Hematopoietic multipotent progenitor cell treated with erythropoietin and hydrocortisone succinate and interleukin-3 and kit ligand, for 8 days (in vitro differentiated cells): ENCODE data around the gene SCAP.

Experiments used
- DNase-seq: peaks from one replicate; pipeline ENCODE4 v3.0.0-alpha.2; 2015

SCAP gene

GRCh38 chr3:47412842-47413520 lies 62.8 kb downstream of the SCAP start:
- no peak for DNase-seq

GRCh38 chr3:47412453-47412756 lies 63.3 kb downstream of the SCAP start:
- no peak for DNase-seq

DNA sequence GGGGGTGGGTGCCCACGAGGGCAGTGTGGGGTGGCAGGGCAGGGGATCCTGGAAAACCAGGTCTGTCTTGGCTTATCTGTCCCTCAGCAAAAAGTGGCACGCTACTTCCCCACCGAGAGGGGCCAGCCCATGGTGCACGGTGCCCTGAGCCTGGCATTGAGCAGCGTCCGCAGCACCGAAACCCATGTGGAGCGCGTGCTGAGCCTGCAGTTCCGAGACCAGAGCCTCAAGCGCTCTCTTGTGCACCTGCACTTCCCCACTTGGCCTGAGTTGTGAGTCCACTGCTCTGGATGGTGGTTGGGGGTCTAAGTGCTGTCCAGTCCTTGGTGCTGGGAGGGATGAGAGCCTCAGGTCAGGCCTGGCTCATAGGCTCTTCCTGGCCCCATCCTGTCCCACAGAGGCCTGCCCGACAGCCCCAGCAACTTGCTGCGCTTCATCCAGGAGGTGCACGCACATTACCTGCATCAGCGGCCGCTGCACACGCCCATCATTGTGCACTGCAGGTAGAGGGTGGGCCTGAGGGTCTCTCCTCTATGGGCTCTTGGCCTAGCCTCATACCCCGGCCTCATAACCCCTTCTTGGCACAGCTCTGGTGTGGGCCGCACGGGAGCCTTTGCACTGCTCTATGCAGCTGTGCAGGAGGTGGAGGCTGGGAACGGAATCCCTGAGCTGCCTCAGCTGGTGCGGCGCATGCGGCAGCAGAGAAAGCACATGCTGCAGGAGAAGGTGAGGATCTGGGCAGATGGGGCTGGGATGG lies 63.9 kb downstream of the SCAP start:
- DNase-seq: no peak

DNA sequence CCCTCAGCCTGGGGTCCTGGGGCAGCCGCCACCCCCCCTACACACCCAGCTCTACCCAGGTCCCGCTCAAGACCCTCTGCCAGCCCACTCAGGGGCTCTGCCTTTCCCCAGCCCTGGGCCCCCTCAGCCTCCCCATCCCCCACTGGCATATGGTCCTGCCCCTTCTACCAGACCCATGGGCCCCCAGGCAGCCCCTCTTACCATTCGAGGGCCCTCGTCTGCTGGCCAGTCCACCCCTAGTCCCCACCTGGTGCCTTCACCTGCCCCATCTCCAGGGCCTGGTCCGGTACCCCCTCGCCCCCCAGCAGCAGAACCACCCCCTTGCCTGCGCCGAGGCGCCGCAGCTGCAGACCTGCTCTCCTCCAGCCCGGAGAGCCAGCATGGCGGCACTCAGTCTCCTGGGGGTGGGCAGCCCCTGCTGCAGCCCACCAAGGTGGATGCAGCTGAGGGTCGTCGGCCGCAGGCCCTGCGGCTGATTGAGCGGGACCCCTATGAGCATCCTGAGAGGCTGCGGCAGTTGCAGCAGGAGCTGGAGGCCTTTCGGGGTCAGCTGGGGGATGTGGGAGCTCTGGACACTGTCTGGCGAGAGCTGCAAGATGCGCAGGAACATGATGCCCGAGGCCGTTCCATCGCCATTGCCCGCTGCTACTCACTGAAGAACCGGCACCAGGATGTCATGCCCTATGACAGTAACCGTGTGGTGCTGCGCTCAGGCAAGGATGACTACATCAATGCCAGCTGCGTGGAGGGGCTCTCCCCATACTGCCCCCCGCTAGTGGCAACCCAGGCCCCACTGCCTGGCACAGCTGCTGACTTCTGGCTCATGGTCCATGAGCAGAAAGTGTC lies 64.7 kb downstream of the SCAP start:
- no peak for DNase-seq

- no peak for DNase-seq
Measured at GRCh38 chr3:47410417-47410720, 65.4 kb downstream of the SCAP start.

DNA sequence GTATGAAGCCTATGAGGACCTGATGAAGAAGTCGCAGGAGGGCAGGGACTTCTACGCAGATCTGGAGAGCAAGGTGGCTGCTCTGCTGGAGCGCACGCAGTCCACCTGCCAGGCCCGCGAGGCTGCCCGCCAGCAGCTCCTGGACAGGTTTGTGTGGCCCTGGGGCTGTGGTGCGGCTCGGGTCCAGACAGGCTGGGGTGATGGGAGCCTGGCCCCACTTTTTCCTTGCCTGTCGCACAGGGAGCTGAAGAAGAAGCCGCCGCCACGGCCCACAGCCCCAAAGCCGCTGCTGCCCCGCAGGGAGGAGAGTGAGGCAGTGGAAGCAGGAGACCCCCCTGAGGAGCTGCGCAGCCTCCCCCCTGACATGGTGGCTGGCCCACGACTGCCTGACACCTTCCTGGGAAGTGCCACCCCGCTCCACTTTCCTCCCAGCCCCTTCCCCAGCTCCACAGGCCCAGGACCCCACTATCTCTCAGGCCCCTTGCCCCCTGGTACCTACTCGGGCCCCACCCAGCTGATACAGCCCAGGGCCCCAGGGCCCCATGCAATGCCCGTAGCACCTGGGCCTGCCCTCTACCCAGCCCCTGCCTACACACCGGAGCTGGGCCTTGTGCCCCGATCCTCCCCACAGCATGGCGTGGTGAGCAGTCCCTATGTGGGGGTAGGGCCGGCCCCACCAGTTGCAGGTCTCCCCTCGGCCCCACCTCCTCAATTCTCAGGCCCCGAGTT lies 65.9 kb downstream of the SCAP start:
- DNase-seq: no peak

- no peak for DNase-seq
Measured at GRCh38 chr3:47409284-47409683, 66.5 kb downstream of the SCAP start.

GRCh38 chr3:47408839-47409229 lies 66.9 kb downstream of the SCAP start:
- no peak for DNase-seq

GRCh38 chr3:47407896-47408838 lies 67.6 kb downstream of the SCAP start:
- DNase-seq: no peak

DNA sequence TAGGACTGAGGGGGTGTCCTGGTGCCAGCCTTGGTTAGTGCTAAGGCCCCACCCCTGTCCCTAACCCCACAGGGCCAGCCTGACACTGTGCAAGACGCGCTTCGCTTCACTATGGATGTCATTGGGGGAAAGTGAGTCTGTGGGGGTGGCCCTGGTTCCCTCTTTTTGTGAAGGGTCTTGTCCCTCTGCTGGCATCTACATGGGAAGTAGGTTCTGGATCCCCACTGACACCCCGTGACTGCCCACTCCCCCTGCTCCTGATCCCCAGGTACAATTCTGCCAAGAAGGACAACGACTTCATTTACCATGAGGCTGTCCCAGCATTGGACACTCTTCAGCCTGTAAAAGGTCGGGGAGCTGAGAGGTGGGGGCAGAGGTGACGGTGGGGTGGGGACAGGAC lies 68.5 kb downstream of the SCAP start:
- DNase-seq: no peak

DNA sequence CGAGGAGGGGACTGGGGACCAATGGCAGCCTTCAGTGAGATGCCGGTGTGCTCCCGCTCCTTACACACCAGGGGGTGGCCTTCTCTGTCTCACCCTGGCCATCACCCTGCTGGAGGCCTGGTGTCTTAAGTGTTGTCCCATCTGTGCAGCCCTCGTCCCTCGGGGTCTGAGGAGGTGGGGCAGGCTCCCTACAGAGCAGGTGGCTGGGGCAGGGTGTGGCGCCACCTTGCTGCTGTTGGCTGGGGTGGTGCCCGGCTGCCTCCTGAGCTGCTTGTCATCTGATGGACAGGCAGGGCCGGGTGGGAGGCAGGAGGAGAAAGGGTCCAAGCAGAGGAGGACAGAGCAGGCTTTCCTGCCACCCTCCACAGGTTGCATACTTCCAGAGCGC lies 69.0 kb downstream of the SCAP start:
- peak; percentile 27 for DNase-seq

GRCh38 chr3:47405820-47406761 lies 69.7 kb downstream of the SCAP start:
- peak; percentile 65 for DNase-seq

DNA sequence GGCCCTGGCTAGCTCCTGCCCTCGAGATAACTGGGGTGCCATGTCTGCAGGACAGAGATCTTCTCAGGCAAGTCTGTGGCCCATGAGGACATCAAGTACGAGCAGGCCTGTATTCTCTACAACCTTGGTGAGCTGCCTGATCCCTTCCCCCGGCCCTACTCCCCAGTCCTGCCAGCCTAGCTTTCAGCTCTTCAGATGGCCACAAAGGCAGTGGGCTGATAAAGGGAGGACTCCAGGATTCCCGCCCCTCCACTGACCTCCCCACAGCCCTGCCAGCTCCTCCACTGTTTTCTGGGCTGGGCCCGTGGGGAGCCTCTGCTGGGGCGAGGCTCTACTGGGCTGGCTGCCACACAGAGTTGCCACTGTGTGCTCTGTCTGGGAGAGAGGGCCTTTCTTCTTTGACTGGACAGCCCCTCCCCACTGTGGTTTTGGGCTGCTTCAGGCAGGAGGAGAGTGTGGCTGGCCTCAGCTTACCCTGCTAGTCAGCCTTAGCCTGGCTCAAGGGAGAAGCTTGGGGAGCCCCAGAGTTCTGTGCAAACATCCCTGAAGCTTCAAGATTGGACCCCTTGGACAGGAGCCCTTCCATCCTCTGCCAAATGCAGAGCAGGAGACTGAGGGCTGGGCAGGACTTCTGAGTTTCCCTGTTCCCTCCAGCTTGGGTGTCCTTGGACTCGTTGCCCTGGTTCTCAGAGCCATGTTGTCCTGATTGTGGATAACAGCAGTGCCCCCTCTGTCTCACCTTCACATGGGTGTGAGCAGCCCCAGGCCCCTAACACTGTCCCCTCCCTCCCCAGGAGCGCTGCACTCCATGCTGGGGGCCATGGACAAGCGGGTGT lies 70.6 kb downstream of the SCAP start:
- DNase-seq: peak; percentile 87

GRCh38 chr3:47404431-47404876 lies 71.3 kb downstream of the SCAP start:
- no peak for DNase-seq

DNA sequence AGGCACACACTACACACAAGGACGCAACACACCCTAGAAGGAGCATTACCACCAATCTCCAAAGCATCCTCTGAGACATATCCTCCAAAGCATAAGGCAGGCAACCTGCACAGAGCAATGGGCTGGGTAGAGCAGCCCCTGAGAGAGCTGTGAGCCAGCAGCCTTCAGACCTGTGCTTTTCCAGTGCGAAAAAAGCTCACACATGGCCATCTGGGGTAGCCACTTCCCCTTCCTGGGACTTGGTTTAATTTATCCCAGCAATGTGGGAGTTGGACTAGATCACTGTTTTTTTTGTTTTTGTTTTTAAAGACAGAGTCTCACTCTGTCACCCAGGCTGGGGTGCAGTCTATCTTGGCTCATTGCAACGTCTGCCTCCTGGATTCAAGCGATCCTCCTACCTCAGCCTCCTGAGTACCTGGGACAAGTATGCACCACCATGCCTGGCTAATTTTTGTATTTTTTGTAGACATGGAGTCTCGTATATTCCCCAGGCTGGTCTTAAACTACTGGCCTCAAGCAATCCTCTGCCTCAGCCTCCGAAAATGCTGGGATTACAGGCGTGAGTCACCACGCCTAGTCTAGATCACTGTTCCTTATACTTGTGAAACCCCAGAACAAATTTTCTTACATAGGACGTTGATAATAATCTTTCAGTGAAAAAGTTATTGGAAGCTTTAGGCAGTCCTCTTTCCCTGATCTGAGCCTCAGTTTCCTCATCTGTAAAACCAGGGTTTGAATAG lies 76.0 kb downstream of the SCAP start:
- DNase-seq: no peak

DNA sequence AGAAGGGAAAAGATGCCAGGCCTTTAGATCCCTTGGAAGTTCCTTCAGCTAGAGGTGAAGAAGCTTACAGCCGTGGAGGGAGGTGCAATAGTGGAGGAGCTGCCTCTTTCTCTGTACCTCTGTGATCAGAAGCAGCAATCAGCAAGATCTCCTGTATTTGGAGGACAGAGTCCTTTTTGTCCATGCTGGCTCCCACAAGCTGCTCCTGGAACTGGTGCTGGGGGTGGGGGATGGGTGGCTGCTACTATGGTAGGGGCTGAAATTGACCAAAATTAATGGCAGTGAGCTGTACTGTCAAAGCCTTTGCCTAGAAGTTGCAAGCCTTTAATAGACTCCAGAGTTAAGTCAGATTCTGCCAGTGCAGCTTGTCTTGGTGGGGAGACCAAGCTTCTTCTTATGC lies 76.7 kb downstream of the SCAP start:
- no peak for DNase-seq

GRCh38 chr3:47398228-47398627 lies 77.5 kb downstream of the SCAP start:
- no peak for DNase-seq

DNA sequence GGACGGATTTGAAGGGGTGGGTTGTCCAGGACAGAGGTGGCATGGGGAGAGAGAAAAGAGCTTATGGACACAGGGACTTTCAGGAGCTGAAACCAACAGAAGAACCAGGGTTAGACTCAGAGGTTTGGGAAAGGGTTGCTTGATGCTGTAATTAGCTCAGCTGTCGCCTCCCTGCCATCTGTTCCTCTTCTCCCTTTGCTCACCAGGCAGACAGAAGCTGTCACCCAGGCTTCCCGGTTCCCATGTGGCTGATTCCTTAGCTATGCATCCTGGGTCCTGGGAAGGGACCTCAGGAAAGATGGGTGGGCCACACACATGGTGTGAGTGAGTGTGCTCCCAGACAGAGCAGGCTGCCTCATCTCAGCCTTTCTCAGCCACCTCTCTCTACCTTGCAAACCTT lies 80.9 kb downstream of the SCAP start:
- no peak for DNase-seq

DNA sequence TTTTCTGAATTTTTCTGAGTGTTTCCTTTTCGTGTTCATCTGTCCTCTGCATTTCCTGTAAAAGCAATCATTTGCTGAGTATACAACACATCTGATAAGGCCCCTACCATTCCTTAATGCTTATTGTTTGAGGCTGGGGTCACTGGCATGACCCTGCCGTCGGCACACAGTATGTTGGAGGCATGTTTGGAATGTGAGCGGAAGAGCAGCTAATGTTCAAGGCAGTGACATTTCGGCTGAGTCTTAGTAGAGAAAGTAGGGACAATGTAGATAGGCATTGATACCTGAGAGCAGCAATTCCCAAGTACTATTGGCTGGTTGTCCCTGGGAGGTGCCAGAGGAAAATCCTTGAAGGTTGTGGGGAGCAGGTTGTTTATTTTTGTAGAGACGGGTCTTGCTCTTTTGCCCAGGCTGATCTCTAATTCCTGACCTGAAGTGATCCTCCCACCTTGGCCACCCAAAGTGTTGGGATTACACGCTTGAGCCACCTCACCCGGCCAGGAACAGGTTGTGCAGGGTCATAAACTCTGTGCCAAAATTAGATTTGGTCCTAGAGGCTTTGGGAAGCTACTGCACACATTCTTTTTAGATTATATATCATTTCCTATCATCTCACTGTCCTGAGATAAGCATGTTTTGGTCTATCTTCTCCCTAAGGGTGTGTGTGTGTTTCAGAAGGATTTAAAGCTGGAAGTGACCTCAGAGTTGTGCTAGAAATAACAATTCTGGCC lies 81.4 kb downstream of the SCAP start:
- no peak for DNase-seq
